Measurements from ENCODE around the gene C20orf144.

DNA sequence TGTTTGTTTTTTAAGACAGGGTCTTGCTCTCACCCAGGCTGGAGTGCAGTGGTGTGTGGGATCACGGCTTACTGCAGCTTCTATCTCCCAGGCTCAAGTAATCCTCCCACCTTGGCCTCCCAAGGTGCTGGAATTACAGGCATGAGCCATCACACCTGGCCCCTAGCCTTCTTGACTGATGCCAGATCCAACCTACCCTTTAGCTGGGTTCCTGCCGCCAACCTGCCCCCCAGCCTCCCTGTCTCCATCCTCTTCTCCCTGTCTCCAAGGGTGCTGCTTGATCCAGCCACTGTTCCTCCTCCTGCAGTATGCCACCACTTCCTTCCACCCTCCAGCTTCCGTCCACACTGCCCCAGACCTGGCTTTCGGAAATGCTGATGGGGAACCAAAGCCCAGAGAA, 3.2 kb upstream of the C20orf144 start:
- TF ChIP-seq, protein P1, sequence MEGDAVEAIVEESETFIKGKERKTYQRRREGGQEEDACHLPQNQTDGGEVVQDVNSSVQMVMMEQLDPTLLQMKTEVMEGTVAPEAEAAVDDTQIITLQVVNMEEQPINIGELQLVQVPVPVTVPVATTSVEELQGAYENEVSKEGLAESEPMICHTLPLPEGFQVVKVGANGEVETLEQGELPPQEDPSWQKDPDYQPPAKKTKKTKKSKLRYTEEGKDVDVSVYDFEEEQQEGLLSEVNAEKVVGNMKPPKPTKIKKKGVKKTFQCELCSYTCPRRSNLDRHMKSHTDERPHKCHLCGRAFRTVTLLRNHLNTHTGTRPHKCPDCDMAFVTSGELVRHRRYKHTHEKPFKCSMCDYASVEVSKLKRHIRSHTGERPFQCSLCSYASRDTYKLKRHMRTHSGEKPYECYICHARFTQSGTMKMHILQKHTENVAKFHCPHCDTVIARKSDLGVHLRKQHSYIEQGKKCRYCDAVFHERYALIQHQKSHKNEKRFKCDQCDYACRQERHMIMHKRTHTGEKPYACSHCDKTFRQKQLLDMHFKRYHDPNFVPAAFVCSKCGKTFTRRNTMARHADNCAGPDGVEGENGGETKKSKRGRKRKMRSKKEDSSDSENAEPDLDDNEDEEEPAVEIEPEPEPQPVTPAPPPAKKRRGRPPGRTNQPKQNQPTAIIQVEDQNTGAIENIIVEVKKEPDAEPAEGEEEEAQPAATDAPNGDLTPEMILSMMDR (IDR thresholded peaks at IDR 0.05): no peak
- TF ChIP-seq POLR2A (IDR thresholded peaks at IDR 0.05): no peak
